CD1c-positive myeloid dendritic cell (primary cell): ENCODE measurements around the gene PARVG.

ENCODE experiments used
- DNase-seq: peaks from one replicate; pipeline ENCODE4 v3.0.0-alpha.2; 2016; ENCODE audit errors: extremely low spot score

Gene PARVG

GRCh38 chr22:44180706-44181032 lies at the start of gene PARVG:
PARVG (plus strand) TSS chr22:44180925; CDS start chr22:44183330, 2,405 bp downstream.
- DNase-seq, result peak; percentile 74

- no peak for DNase-seq
These were observed 49.3 kb upstream of the PARVG start for GRCh38 chr22:44131412-44131811.

- no peak for DNase-seq
These were observed 48.6 kb upstream of the PARVG start for GRCh38 chr22:44131989-44132685.

GRCh38 chr22:44132724-44133123 lies 48.0 kb upstream of the PARVG start:
- DNase-seq, result no peak

- DNase-seq, result no peak
These were observed 47.6 kb upstream of the PARVG start for GRCh38 chr22:44133161-44133560.

- peak; percentile 5 for DNase-seq
These were observed 46.7 kb upstream of the PARVG start for GRCh38 chr22:44133901-44134571.

- DNase-seq, result no peak
These were observed 44.6 kb upstream of the PARVG start for GRCh38 chr22:44136112-44136511.

- no peak for DNase-seq
These were observed 43.9 kb upstream of the PARVG start for GRCh38 chr22:44136786-44137185.

GRCh38 chr22:44137415-44137814 lies 43.3 kb upstream of the PARVG start:
- no peak for DNase-seq

GRCh38 chr22:44139773-44140172 lies 41.0 kb upstream of the PARVG start:
- no peak for DNase-seq

GRCh38 chr22:44142421-44143104 lies 38.2 kb upstream of the PARVG start:
- no peak for DNase-seq

- no peak for DNase-seq
These were observed 37.6 kb upstream of the PARVG start for GRCh38 chr22:44143105-44143474.

- no peak for DNase-seq
These were observed 37.1 kb upstream of the PARVG start for GRCh38 chr22:44143579-44143978.

GRCh38 chr22:44144046-44144569 lies 36.6 kb upstream of the PARVG start:
- no peak for DNase-seq

- DNase-seq, result no peak
These were observed 35.2 kb upstream of the PARVG start for GRCh38 chr22:44145544-44145943.

GRCh38 chr22:44146088-44146861 lies 34.5 kb upstream of the PARVG start:
- no peak for DNase-seq

GRCh38 chr22:44147008-44147645 lies 33.6 kb upstream of the PARVG start:
- no peak for DNase-seq

GRCh38 chr22:44147821-44148574 lies 32.7 kb upstream of the PARVG start:
- DNase-seq, result no peak

GRCh38 chr22:44151676-44152075 lies 29.0 kb upstream of the PARVG start:
- no peak for DNase-seq

- DNase-seq, result no peak
These were observed 27.0 kb upstream of the PARVG start for GRCh38 chr22:44153710-44154109.

GRCh38 chr22:44154436-44154942 lies 26.2 kb upstream of the PARVG start:
- no peak for DNase-seq
